HG02759 (cell line): ENCODE results near the gene GLIS1.

Experiments used
- ATAC-seq: cut with Tn5 transposase; IDR thresholded peaks from one replicate; pipeline ENCODE4 v1.9.1; 2021; ENCODE audit warnings: mild to moderate bottlenecking, moderate library complexity; ENCODE audit not compliant: unreplicated experiment

Gene GLIS1

DNA sequence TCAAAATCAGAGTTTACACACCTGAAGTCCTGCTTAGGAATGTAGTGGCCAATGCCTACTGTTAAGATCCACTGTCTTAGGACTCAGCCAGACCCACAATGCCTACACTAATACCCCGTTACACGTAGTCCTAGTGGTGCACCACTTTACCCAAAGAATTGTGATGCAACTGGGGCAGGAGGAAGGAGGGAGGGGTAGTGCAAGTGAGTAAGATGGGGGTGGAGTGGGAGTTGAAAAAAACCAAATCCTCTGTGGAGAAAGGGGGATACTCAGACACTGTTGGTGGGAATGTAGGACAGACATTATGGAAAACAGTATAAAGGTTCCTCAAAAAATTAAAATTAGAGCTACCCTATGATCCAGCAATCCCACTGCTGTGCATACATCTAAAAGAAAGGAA, 19.5 kb downstream of the GLIS1 start:
- no peak for ATAC-seq

GRCh38 chr1:53718443-53718842, 20.5 kb downstream of the GLIS1 start:
- no peak for ATAC-seq

DNA sequence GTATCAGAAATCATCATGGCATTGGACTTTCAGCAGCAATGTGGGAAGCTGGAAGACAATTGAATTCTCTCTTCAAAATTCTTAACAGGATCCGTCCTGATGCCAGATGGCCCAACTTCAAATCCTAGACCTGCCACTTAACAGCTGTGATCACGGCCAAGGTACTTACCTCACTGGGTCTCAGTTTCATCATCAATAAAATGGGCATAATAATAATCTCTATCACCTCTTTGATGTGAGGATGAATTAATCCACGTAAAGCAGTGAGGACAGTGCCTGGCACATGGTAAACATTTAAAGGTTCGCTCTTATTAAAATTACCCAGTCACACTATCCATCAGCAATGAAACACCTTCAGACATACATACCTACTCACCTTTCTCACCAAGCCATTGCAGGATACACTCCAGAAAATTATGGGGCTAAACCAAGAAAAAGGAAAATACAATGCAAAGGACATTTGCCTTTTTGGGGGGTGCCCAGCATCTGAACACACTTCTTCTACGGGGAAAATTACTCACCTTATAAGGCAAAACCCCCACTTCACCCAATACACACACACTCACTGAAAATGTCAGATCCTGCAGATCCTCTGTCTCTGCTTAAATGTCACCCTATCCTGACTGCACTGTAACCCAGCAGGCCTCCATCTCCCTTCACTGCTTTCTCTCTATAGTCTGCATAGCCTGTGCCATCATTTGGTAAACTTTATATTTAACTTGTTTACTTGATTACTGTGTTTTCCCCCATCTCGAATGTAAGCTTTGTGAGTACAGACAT, 21.7 kb downstream of the GLIS1 start:
- no peak for ATAC-seq

DNA sequence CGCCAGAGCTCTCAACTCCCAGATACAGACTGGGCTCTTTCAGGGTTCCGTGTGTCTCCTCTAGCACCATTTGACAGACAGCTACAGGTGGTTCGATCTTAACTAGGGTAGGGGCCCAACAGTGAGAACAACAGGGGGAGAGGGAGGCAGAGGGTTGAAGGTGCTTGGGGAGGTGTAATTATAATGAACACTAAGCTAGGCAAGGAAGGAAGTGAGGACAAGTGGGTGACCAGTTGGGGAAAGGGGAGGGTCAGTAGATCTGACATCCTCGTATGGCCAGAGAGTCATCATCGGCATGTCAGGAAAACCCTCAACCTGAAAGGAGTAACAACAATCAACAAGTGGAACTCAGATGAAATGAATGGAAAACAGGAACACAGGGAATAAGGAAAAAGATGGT, 22.8 kb downstream of the GLIS1 start:
- no peak for ATAC-seq

DNA sequence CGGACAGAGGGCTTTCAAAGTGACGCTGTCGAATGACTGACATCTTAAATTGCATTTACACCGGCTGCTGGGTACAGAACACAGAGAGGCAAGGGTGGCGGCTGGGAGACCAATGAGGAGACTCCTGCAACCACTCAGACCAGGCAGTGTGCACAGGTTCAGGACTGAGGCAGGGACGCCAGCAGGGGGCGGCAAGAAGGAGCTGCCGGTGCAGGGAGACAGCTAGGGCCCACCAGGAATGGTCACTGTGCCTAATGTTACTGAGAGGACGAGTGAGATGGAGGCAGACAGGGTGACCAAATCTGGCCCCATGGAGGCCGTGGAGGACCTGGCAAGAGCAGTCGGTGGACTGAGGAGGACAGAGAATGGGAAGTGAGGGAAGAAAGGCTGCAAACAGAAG, 23.5 kb downstream of the GLIS1 start:
- no peak for ATAC-seq

DNA sequence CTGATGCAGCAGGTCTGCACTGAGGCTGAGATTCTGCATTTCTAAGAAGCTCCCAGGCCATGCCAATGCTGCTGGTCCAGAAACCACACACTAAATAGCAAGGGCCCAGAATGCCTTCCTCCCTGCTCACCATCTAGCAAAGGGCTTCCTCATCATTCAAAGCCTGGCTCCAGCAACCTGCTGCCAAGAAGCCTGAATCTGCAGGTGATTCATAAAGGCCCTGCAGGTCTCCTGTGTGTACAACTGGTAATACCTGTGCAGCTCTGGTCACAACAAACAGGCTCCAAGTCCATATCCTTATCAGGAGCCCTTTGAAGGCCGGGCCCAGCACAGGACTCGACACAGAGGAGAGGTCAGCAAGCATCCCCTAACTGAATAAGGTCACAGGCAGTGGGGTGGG, 26.7 kb downstream of the GLIS1 start:
- no peak for ATAC-seq

DNA sequence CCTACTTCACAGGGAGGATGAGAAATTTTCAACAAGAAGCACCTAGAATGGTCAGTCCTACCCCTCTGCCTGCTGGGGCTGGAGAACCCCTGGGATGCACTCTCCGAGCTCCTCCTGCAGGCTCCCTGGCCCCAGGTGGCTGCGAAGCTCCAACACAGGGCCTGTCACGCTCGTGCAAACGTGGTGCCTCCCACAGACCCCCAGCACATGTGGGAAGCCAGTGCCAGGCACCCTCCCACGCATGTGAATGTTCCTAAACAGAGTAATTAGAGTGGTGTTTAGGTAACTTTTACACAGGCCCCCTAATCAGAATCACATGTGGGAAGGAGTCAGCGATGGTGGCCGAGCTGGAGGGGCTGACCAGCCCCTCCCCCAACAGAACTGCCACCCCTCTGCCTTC, 28.4 kb downstream of the GLIS1 start:
- no peak for ATAC-seq

GRCh38 chr1:53708687-53709086, 30.3 kb downstream of the GLIS1 start:
- ATAC-seq = no peak

- ATAC-seq = no peak
Observed at GRCh38 chr1:53706356-53706755, 32.6 kb downstream of the GLIS1 start.

DNA sequence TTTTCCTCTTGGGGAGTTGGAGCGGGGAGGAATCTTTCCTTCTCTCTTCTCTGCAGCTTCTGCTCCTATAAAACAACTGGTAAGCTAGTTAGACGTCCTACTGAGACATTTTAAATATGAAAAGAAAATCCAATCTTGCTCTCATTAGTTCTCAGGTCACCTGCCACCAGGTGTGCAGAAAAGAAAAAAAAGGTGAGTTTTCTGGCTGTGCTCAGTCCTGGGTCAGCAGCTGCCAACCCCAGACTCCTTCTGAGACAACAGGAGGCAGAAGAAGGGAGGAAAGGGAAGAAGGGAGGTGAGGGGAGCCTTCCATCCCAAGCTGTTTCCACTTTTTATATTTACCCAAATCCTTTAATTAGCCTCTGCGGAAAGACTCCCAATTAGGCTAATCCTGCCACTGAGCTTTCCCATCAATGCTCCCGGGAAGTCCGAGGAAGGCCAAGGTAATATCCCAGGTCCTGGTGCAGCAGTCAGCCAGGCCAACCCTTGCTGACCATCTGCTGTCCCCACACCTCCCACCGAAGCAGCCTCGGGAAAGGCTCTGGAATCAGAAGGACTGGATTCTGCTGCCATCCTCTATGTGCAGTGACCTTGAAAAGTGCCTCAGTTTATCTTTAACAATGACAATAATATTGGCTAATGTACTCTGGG, 33.4 kb downstream of the GLIS1 start:
- no peak for ATAC-seq

GRCh38 chr1:53704804-53705445, 34.0 kb downstream of the GLIS1 start:
- no peak for ATAC-seq

- ATAC-seq = no peak
Observed at GRCh38 chr1:53704304-53704703, 34.7 kb downstream of the GLIS1 start.

- ATAC-seq = no peak
Observed at GRCh38 chr1:53703174-53703573, 35.8 kb downstream of the GLIS1 start.

DNA sequence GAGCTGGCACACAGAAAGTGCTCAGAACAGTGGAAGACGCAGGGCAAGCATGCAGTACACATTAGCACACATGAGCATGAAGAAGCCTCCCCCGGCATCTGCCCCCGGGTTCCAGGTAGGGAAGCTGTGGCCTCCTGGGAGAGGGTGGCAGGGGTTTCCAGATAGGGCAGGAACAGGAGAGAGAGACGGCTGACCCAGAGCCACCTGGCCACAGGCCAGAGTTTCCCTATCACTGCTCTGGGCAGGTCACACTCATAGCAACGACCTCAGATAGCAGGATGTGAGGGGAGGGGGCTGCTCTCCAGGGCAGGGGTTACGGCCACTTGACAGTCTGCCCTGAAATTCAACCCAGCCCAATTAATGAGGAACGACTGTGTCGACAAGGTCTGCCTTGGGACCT, 36.6 kb downstream of the GLIS1 start:
- ATAC-seq = no peak

DNA sequence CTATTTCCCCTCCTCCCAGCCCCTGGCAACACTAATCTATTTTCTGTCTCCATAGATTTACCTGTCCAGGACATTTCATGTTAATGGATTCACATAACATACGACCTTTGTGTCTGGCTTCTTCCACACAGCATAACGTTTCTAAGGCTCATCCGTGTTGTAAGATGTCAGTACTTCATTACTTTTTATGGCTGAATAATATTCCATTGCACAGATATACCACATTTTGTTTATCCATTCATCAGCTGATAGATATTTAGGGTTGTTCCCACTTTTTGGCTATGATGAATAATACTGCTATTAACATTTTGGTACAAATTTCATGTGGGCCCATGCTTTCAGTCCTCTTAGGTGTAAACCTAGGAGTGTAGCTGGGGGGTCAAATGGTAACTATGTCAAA, 38.2 kb downstream of the GLIS1 start:
- no peak for ATAC-seq

- no peak for ATAC-seq
Observed at GRCh38 chr1:53699981-53700380, 39.0 kb downstream of the GLIS1 start.

- no peak for ATAC-seq
Observed at GRCh38 chr1:53698384-53698980, 40.5 kb downstream of the GLIS1 start.

GRCh38 chr1:53697721-53698383, 41.1 kb downstream of the GLIS1 start:
- ATAC-seq = no peak

DNA sequence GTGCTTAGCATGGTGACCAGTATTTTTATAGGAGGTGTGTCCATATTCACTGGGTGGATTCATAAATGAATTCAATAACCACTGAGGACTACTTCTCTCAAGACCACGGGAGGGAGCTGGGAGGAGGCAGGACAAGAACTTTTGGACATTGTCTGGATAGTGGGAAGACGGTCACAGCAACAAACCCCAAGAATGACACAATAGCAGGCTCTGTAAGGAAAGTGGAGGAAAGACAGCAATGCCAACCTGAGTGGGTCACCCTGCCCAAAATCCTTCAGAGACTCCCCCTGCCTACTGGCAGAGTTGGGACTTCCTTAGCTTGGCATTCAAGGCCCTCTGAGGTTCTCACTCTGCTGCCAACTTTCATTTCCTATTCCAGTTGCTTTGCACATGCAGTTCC, 42.0 kb downstream of the GLIS1 start:
- ATAC-seq = no peak

DNA sequence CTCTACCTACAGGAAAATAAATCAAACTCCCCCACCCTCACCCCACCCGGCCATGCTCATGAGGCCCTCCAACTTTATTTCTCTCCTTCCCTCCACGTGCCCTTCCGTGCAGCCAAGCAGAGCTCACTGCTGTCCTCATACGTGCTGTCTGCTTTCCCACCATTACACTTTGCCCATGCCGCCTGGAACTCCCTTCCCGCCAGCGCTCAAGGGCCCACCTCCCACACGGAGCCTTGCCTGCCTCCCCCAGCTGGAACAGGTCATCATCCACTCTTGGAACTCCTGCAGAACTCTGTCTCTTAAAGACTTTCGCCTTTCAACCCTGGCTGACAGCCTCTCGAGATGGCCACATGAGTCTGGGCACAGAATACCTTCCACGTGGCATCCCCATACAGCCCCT, 42.4 kb downstream of the GLIS1 start:
- no peak for ATAC-seq

GRCh38 chr1:53696051-53696450, 42.9 kb downstream of the GLIS1 start:
- no peak for ATAC-seq
